ENCODE data around the gene SASH3. TPM values are rescaled to one million over a fixed set of nuclear protein-coding genes. Genes with fewer than 3 reads are reported as not detected.

SASH3 gene
- total RNA-seq, 2 donors from 2014 or later = 243 to 317 TPM

Other genes starting within 250 kb of the SASH3 start
- gene OCRL, start 239.7 kb upstream of the SASH3 start, total RNA-seq = 1 to 10 TPM; 3.5 to 4.9 TPM
- 1 to 10 TPM in 1 of 2 donors, not detected in 1; 1.1 TPM for gene APLN, start 125.0 kb upstream of the SASH3 start, total RNA-seq
- under 1 TPM; 0.14 to 0.55 TPM for gene XPNPEP2, start 41.0 kb upstream of the SASH3 start, total RNA-seq
- gene ZDHHC9, start 63.9 kb downstream of the SASH3 start, total RNA-seq = 10 to 100 TPM; 10.3 to 11.1 TPM
- 10 to 100 TPM; 31.5 to 54.8 TPM for gene UTP14A, start 126.2 kb downstream of the SASH3 start, total RNA-seq
- 10 to 100 TPM in 1 of 2 donors, 1 to 10 TPM in 1; 9.9 to 18.8 TPM for gene BCORL1, start 202.7 kb downstream of the SASH3 start, total RNA-seq

Data from natural killer cell treated with Interleukin-12 subunit alpha and Interleukin-12 subunit beta and Interleukin-15 and Interleukin-18, amount 100 ng/mL, for 72 hours (primary cell).